GM19324 (cell line): Measurements from ENCODE around the gene SDSL.

Experiments used
- ATAC-seq: cut with Tn5 transposase; IDR thresholded peaks from one replicate; pipeline ENCODE4 v1.9.1; 2021; ENCODE audit warnings: mild to moderate bottlenecking, moderate library complexity; ENCODE audit not compliant: unreplicated experiment, low FRiP score

Gene SDSL

DNA sequence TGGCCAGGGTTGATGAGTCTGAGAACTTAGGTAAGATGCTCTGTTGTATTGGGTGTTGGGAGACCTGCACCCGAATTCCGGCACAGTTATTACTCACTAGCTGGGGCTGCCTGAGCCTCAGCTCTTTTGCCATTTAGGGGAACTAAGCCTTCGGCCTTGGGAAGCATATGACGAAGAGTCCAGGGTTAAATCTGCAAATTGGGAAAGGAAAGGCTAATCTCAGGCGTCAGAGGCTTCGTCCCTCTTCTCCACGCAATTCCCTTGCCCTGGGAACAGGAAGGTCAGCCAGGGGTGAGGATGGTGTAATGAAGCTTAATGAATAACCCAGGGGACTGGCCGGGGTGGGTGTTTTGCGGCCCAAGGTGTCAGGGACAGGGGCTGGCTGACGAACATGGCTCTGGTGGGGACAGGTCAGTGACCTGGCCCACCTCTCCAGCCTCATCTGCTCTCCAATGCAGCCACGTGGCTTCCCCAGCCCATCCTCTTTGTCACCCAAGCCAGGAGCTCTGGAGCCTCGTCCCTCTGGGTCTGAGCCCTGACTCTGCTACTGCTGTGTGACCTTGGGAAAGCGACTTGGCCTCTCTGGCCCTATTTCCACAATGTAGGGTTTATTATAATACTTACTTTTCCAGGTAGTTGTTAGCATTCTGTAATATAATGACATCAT lies 3.8 kb upstream of the SDSL start:
- ATAC-seq = no peak

DNA sequence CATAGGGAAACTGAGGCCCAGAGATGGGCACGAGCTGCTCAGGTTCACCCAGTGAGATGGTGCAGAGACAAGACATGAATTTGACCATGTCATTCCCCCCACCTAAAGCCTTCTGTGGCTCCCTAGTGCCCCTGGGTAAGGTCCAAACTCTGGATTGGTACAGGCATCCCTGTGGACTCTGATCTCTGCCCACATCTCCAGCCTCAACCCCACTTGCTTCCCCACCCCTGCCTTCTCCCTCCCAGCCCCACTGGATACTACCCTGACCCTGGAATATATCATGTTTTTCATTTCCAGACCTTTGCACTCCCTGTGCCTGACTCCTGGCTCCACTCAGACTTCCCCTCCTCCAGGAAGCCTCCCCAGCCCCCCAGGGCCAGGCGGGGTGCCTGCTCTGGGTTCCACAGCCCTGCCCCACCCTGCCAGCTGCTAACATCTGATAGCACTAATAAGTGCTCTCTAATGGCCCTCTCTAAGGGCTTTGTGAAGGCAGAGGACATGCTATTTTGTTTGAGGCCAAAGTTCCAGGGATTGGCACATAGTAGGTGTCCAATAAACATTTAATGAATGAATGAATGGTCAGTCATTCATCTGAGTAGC lies 1.1 kb upstream of the SDSL start:
- ATAC-seq = no peak

DNA sequence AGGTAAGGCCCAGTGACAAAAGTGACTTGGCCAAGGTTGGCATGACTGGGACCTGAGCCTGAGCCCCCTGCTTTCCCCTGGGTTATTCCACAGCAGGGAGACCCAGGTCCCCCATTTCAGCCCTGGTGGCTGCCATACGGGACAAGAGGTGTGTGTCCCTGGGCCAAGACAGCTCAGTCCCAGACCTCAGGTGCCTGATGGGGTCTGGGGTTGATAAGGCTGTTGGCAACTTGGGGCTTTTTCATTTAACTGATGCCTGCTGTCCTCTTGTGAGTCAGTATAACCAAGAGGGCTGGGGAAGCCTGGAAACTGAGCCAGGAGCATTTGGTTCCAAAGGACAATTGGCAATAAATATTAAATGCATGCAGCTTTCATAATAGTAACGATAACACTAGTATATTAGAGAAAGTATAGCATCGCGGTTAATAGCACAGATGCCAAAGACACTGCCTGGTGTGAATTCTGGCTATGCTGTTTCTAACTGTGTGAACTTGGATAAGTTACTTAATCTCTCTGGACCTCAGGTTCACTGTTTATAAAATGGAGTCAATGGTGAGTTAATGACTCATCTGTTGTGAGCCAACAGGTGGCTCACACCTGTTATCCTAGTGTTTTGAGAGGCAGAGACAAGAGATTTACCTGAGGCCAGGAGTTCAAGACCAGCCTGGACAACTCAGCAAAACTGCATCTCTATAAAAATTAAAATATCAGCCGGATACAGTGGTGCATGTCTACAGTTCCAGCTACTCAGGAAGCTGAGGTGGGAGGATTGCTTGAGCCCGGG lies 898 bp downstream of the SDSL start:
- ATAC-seq = no peak

DNA sequence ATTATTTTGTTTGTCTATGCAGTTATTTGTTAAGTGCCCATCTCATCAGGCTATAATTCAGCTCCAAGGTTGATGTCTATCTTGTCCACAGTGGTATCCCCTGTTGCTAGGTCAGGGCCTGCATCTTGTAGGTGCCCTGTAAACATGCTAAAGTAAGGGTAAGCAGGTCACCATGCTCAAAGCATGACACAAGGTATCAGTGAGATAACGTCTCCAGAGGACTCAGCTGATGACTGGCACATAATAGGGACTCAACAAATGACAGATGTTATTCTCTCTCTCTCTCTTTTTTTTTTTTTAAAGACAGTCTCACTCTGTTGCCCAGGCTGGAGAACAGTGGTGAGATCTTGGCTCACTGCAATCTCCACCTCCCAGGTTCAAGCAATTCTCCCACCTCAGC lies 2.3 kb downstream of the SDSL start:
- no peak for ATAC-seq

DNA sequence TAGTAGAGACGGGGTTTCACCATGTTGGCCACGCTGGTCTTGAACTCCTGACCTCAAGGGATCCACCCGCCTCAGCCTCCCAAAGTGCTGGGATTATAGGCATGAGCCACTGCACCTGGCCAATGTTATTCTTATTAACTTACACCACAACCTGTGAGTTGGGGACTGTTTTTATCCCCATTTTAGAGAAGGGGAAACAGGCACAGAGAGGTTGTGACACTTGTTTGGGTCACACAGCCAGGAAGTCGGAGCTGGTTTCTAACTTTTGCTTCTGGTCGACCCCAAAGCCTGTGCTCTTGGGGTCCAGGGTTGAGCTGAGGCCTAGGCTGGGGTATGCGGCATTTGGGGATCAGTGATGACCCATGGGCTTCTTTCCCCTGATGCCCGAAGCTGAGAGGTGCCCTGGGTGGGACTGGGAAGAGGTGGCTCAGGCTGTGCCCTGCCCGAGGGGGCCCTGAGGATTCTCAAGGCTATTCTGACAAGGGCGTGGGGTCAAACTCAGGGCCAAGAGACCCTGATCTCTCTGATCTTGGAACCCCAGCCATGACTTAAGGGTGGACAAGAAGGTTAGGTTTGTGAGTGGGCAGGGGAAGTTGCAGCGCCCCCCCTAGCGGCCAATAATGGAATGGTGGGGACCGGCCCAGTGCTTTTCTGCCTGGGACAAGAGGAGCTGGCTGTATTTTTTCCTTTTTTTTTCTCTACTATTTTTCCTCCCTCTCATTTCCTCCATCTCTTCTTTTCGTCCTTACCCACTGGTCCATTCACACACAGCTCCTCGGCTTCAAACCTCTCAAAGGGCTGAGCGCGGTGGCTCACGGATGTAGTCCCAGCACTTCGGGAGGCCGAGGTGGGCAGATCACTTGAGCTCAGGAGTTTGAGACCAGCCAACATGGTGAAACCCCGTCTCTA lies 3.0 kb downstream of the SDSL start:
- ATAC-seq = no peak

DNA sequence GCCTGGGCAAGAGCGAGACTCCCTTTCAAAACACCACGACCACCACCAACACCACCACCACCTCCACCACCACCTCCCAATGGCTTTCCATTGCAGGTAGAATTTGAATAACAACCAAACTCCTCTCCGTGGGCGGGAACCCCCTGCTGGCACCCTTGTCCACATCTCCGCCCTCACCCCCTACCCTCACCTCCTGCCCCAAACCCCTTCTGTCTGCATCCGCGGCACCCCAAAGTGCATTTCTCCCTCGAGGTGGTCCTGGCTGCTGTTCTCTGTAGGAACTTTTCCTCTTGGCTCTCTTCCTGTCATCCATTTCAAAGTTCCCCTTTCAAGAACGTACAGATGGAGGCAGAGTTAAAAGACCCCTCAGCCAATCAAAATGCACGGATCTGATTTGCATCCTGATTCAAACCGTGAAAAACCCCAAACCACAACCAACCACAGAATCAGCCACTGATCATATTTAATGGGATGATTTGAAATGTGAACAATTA lies 3.8 kb downstream of the SDSL start:
- no peak for ATAC-seq

DNA sequence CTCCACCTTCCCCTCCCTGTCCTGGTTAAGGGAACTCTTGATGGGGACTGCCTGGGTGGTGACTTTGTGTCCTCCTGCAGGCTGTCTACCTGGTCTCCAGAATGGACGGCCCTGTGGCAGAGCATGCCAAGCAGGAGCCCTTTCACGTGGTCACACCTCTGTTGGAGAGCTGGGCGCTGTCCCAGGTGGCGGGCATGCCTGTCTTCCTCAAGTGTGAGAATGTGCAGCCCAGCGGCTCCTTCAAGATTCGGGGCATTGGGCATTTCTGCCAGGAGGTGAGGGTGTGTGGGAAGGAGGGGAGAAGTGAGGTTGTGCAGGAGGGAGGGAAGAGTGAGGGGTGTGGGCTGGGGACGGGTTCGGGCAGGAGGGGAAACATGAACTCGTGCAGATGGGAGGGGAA lies 5.7 kb downstream of the SDSL start:
- no peak for ATAC-seq

DNA sequence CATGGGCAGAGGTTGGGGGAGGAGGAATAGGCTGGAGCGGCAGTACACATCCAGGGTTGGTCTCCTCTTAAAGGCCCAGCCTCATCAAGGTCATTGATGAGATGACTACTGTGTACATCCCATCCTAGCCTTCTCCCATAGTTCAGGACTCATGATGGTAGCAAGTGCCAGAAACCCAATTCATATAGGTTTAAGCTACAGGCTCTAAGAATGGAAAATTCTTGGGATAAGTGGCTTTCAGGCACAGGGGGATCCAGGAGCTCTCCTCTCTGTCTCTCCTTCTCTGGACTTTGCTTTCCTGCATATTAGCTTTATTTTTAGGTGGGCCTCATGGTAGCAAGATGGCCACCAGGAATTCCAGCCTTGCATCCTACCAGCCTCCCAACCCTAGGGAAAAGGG lies 6.3 kb downstream of the SDSL start:
- ATAC-seq = no peak

DNA sequence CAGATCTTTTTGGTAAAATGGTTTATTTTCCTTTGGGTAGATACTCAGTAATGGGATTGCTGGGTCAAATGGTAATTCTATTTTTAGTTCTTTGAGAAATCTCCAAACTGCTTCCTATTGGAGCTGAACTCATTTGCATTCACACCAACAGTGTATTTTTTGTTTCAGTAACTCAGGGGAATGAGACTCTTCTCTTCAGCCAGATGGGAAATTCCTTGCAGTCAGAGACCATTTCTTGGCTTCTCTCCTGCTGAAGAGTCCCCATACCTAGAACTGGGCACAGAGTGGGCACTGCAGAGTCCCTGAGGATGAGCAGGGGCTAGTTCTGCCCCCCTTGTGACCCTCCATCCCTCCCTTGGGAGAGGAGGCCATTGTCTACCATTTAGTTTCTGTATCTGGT lies 10.8 kb downstream of the SDSL start:
- ATAC-seq = no peak

DNA sequence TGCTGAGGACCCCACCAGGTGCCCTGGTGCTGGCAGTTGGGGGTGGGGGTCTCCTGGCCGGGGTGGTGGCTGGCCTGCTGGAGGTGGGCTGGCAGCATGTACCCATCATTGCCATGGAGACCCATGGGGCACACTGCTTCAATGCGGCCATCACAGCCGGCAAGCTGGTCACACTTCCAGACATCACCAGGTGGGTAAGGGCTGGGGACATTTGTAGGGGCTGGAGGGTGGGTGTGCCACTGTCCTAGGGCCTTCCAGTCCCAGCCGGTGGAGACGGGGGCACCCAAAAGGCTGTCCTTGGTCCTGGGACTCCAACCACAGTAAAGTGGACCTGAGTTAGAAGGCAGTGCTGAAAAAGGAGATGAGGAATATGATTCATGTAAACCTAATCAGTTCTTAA lies 13.2 kb downstream of the SDSL start:
- no peak for ATAC-seq

DNA sequence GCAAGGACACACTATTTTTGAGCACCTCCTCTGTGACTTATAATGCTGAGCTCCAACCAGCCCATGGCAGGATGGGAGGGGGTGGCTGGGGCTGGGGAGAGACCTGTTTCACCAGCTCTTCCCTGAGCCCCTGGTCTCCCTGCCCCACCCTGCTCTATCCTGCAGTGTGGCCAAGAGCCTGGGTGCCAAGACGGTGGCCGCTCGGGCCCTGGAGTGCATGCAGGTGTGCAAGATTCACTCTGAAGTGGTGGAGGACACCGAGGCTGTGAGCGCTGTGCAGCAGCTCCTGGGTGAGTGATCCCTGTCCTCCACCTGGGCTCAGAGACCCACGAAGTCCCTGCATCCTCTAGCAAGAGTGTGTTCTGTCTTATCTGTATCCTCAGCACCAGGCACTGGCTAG lies 14.4 kb downstream of the SDSL start:
- ATAC-seq = no peak

DNA sequence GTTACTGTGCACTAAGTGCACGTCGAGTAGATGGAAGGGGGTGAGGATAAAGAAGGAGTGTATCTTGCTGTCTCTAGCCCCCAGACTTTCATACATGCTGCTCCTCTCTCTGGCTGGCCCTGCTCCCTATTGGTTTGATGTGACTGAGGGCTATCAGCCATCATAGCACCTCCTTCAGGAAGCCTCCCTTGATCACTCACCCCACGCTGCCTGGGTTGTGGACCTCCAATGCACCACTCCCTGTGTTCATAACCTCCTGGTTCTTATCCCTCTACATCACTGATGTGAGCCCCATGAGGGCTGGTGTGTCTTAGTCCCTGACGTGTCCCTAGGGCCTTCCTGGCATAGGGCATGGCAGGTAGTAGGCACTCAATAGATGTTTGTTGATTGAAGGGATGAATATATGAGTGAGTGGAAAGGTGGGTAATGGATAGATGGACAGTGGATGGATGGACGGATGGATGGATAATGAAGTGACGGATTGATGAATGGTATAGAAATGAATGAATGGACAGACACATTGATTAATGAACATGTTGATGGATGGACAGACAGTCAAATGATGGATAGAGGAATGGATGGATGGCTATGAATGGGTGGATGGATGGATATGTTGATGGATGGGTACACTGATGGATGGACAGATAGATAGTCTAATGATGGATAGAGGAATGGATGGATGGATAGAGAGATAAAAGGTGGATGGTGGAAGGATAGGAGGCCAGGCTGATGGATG lies 15.0 kb downstream of the SDSL start:
- ATAC-seq = no peak

DNA sequence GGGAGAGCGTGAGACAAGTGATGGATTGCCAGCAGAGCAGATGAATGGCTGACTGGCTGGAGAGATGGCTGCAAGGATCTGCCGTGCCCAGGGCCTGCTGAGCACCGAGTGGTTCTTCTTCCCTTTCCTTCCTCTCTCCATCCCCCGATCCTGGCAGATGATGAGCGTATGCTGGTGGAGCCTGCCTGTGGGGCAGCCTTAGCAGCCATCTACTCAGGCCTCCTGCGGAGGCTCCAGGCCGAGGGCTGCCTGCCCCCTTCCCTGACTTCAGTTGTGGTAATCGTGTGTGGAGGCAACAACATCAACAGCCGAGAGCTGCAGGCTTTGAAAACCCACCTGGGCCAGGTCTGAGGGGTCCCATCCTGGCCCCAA lies 15.5 kb downstream of the SDSL start:
- ATAC-seq = no peak

DNA sequence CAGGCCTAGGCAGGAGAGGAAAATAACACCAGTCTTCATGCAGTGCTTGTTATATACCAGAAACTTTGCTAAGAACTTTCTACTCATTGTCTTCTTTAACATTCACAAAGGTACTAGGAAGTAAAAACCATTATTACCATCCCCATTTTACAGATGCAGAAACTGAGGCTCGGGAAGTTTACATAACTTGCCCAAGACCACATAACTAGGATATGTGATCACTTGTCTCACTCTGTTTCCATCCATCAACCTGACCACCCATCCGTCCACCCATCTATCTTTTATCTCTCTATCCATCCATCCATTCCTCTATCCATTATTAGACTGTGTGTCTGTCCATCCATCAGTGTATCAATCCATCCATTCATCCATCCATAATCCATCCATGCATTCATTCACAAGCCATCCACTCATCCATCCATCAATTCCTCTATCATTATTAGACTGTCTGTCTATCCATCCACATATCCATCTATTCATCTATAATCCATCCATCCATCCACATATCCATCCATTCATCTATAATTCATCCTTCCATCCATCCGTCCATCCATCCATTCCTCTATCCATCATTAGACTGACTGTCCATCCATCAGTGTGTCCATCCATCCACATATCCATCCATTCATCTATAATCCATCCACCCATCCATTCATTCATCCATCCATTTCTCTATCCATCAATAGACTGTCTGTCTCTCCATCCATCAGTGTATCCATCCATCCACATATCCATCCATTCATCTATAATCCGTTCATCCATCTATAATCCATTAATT lies 16.5 kb downstream of the SDSL start:
- ATAC-seq = no peak

DNA sequence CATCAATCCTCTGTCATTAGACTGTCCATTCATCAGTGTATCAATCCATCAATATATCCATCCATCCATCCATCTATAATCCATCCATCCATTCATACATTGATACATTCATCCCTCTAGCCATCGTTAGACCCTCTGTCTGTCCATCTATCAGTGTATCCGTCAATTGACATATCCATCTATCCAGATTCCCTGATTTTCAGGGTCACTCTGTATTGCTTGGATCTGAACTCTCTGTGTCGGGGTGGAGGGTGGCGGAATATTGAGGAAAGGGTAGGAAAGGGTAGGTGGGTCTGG lies 17.1 kb downstream of the SDSL start:
- no peak for ATAC-seq

DNA sequence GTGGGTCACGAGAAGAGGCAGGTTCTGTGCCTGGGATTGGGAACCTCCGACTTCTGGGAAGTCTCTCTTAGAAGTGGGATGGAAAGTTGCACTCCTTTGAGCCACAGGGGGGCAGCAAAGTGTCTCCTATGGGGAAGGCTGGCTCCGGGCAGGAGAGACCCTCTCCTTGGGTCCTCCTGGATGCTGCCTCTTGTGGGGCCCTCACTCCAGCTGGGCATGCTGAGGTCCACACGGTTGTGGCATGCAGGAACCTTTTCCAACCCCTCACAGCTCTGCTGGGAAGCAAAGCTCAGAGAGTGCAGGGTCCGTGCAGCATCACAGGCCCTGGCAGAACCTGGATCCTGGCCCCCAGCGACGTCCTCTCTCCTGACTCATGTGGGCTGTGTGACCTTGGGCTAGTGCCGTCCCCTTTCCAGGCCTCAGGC lies 17.4 kb downstream of the SDSL start:
- ATAC-seq = no peak

DNA sequence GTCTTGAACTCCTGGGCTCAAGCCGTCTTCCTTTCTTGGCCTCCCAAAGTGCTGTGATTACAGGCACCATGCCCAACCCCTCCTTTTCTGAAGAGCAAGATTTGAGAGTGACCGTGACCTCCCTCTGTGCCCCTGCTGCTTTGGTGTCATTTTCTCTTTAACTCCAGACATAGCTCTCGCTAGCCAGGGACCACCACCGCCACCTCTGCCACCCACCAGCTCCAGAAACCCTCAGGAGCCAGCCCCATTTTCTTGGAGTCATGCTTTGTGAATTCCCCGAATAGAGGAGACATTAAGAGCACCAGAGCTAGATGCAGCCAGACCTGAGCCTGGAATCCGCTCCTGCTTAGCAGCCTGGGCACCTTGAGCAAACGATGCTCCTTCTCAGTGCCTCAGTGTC lies 18.2 kb downstream of the SDSL start:
- no peak for ATAC-seq

DNA sequence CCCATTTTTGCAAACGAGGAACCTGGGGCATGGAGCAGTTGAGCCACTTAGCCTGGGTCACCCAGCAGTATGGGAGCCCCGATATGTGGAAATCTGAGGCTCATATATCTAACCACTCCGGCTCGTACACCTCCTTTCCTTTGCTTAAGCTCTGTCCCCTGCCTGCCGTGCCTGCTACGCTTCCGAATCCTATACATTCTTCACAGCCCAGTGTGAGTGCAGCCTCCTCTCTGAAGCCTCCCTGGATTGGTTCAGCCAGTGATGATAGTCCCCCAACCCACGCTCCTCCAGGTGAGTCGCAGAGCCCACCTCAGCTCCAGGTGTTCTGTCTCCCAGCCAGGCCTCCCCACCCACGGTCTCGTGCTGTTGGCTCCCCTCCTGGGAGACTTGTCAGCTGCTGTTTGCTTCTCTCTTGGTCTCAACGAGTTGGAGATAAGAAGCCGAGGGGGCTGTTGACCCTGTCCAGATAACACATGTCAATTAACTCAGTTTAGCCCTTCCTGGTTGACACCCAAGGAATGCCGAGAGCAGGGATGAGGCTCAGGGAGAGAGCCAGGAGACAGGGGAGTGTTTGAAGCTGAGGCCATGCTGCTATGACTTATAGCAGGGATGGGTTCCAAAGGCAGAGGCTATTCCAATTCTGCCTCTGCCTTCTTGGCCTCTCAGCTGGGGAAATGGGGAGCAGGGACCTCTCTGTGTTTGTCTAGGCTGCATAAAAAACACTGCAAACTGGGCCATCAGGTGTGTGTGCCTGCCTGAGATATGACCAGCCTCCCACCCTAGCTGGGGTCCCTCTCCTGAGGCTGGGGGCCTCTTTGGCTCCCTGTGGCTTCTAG lies 19.0 kb downstream of the SDSL start:
- ATAC-seq = no peak
